GM19324 (cell line): Measurements from ENCODE around the gene ASZ1.
"Not testable (repeated sequence)": the region's sequence is repeated elsewhere in the genome, so short reads cannot be mapped to it uniquely, and the experiment has no call there.

ENCODE experiments used
- ATAC-seq: cut with Tn5 transposase; IDR thresholded peaks from one replicate; pipeline ENCODE4 v1.9.1; 2021; ENCODE audit warnings: mild to moderate bottlenecking, moderate library complexity; ENCODE audit not compliant: unreplicated experiment, low FRiP score

The ASZ1 gene, protein sequence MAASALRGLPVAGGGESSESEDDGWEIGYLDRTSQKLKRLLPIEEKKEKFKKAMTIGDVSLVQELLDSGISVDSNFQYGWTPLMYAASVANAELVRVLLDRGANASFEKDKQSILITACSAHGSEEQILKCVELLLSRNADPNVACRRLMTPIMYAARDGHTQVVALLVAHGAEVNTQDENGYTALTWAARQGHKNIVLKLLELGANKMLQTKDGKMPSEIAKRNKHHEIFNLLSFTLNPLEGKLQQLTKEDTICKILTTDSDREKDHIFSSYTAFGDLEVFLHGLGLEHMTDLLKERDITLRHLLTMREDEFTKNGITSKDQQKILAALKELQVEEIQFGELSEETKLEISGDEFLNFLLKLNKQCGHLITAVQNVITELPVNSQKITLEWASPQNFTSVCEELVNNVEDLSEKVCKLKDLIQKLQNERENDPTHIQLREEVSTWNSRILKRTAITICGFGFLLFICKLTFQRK

DNA sequence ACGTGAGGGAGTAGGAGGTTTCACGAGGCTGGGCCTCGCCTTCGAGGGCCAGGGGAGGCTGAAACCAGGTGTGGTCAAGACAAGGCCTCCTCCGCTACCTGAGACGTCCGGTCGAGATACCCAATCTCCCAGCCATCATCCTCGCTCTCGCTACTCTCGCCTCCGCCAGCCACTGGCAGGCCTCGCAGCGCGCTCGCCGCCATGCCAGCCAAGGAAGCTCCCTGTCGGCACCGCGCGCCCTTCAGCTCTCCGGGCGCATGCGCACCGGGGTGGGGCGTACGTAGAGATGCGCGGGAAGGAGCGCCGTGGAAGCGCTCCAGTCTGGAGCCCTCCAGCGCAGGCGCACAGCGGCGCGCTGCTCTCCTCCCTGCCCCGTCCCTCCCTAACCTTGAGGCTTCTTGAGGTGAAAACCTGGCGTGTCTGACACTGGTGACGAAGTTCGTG is at the start of gene ASZ1:
Gene ASZ1 (minus strand): TSS at position 236 of the 444 bp plus-strand sequence. CDS start 33 bp downstream, at position 203.
- no peak for ATAC-seq

DNA sequence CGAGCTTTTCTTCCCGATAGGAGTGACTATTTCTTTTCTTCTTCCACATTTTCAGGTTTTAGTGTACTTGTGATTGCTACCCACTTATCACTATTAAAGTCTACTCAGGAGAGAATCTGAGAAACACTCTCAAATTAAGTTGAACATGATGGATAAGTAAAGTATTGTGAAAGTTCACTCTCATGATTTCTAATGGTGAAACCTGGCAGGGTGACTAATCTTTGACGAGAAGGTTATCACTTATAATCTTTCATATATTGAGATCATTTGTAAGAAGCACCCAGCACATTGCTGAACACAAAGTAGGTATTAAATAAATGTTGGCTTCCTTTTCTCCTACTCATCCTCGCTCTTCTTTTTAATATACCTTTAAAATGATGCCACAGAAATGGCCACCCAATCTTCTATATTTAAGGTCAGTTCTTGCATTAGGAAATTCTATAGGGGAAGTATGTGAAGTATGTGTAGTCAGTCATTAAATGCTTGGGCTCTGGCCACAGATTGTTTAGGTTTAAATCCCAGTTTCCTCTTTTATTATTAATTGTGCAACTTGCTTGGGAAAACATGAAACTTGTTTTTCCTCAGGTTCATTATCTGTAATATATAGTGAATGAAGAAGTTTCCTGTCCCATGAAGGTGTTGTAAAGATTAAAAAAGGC is 49.4 kb upstream of the ASZ1 start:
- no peak for ATAC-seq

DNA sequence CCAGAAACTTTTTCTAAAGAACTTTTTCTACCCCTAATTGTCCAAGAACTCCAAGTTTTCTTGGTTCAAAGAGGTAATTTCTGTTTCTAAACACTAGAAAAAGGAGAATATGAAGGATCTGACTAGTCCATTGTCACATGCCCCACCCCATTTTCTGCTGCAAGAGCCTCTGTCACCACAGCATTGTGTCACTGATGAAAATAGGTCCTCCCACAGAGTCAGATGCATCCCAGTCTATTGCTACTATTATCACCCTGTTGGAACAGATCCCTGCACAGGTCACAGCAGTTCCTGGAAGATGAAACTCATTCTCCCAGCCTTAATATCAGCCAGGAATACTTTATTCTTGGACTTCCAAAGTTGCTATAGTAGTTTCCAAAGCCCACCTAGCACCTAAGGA is 45.0 kb upstream of the ASZ1 start:
- no peak for ATAC-seq

DNA sequence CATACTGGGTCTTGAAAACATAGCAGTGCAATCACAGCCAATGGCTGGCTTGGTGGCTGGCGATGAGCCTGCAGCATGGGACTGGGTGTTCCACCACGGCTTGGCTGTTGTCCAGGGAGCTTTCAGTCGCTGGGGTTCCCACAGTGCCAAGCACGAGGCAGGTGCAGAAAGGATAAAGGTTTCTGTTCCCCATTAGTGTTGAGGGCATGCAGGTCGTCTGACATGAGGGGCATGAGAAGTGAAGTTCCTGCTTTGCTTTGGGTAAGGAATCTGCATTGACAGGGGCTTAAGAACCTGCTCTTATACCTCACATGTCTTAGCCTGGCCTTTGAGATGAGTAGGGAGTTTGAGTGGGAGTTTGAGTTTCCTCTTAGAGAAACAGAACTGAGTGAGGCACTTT is 43.5 kb upstream of the ASZ1 start:
- ATAC-seq, result peak; percentile 76

DNA sequence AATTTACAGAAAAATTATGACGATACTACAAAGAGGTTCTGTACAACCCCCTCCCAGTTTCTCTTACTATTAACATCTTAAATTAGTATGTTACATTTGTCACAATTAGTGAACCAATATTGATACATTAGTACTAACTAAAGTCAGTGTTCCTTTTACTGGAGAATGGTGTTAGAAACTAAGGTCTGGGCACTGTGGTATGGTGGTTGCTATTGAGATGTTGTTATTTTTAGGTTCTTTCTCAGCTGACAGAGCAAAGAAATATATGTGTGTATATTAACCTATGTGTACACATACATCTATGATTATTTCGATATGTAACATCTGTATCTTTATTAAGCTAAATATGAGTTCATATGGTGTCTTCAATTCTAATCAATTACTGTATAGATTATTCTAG is 40.9 kb upstream of the ASZ1 start:
- no peak for ATAC-seq

DNA sequence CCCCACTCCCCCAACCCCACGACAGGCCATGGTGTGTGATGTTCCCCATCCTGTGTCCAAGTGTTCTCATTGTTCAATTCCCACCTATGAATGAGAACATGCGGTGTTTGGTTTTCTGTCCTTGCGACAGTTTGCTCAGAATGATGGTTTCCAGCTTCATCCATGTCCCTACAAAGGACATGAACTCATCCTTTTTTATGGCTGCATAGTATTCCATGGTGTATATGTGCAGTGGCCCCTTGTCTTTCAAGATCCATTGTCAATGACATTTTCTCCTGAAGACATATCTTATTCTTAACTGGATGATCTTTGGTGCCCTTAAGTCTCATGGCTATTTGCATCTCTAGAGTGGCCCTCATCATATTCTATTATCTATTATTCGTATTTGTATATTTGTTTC is 33.5 kb upstream of the ASZ1 start:
- not testable (repeated sequence) for ATAC-seq

DNA sequence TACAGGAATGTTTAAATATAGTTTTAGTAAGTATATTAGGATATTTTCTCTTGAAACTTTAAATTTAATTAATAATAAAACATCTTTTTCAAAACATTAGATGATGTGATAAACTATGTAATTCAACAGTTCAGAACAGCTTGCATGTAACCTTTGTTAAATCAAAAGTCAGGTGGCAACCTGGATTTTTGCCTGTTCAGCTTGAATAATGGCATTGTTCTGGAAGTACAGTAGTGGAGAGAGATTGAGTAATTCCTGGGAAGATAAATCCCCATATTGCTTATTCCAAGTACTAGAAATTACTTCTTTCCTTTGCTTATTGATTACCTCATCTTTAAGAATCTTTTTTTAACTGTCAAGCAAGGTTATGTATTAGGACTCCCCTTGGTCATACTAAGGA is 32.4 kb upstream of the ASZ1 start:
- no peak for ATAC-seq

DNA sequence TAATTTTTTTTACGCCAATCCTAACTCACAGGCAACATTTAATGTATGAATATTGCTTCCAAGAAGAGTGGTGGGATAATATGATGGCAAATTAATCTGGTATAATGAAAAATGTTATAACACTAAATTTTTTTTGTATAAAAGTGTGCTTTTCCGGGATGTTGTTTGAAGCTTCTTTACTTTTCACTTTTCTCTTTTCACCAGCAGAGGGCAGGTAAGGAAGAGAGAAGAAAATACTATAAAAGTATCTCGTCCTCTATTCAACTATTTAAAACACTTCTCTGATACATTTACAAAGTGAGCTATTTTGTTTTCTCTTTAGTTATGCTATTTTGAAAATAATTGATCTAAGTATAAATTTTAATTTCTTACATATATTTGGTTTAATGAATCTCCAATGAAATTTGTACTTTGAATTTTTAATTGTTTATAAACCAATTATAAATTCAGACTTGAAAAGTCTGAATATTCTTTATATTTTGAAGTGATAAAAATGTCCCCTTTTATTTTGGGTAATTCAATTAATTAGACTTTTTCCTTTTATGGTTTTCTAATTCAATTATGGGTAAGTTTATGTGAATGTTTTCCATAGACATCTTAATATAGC is 31.8 kb upstream of the ASZ1 start:
- no peak for ATAC-seq

DNA sequence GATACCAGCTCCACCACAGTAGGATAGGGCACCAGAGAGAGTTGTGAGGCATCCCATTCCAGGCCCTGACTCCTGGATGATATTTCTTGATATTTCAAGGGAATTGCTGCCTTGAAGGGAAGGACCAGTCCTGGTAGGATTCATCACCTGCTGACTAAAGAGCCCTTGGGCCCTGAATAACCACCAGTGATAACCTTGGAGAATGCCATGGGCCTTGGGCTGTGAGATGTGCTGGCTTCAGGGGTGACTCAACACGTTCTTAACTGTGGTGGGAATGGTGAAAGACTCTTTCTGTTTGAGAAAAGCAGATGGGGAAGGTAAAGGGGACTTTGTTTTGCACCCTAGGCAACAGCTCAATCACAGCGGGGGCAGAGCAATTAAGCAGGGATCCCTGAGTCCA is 21.4 kb upstream of the ASZ1 start:
- ATAC-seq, result no peak

DNA sequence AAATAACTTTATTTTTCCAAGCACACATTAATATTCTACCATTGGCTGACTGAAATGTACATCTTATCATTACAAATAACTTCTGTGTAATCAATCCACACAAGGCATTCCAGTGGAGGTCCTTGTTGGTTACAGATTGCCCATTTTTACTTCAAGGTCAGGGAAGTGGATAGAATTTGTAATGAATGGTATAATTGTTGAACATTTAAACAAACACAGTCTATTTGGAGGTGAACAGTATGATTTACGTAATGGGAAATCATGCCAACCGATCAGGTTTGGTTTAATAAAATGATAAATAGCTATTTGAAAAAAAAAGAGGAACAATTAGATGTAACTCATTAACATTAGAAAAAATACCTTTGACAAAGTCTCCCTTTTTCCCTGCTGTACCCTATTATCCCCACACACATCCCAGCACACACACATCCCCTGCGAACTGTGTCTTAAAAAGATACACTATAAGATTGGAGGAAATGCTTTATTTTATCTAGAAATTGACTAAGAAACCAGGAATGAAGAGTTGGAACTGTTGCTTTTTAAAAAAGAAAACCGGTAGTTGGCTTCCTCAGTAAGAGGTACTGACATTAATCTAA is 19.0 kb upstream of the ASZ1 start:
- no peak for ATAC-seq

DNA sequence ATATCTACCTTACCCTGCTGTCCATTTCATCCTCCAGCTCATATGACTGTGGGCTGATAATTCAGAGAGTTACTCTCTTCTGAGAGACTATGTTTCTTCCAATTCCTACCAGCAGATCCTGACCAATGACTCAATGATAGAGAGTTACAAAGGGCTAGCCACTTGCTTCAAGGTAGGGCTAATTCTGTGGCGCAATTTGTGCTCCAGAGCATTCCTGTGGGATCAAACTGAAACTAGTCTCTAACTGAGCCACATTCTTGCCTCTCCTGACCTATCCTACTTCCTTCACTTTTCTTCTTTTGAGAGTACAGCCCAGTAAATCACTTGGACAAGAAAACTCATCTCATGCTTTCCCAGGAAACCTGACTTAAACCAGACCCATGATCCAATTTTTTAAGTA is 17.9 kb upstream of the ASZ1 start:
- no peak for ATAC-seq

DNA sequence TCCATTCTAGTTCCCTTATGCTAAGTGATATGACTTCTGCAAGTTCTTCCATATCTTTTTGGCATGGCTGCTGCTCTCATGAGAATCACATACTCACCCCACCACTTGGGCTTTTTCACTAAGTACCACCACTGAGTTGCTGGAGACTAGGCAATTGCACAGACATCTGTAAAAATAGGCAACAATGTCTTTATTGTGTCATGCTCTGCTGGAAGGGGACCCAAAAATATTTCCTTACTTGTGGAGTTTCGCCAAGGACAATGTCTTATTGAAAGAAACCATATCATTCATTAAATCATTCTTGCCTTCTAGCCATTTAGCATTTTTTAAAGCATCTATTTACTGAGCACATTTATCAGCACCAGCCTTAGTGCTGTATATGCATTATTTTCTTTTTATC is 17.4 kb upstream of the ASZ1 start:
- ATAC-seq, result no peak

DNA sequence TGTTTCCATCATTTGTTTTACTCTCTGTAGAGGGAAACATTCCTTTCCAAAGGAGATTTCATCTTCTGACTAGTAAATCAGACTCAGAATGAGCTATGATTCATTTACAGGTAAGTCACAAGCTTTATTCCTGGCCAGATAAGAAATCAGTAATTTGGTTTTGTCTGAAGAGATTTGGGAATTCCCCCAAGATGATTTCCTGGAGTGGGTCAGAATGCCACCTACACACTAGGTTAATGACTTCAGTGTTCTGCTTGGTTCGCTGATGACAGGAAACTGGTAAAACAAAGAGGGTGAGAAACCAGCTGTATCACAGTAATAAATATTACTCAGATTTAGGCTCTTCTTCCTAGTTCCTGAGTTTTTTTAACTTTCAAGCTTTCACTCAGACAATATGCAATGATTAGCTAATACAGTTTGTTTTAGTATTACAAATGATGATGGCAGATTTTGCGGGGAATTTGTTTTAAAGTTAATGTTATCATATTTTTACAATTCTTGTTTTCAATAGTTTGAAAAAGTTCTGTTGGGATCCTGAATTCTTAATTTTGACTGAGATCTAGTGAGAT is 8.3 kb upstream of the ASZ1 start:
- ATAC-seq, result peak; percentile 91

DNA sequence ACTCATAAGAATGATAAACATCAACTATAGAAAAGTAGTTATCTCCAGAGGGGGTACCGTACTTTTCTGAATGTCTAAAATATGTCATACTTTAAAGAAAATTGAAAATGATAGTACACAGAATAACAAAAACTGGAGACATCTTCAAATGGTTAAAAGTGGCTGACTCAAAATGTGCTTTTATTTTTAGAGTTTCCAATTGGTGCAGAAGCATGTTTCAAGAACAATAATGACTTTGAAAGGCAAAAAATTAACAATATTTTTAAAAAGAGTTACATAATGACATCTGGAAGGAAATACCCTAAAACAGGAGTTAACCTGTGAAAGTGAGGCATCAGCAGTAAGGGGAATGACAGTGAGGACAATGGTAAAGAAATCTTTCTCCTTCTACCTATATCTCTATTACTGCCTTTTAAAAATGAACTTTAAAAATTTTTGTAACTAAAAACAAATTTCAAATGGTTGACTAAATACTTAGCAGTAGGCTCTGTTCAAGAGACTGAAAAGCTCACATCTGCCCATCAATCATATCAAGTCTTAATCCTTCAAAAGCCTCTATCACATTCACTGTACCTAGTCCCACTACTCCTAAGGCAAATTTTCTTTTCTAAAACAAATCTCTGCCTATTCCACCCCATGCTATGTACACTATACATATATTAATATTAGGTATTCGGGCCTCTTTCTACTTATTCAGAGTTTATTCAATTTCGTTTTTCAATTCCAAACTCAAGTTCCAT is 3.0 kb downstream of the ASZ1 start:
- no peak for ATAC-seq

DNA sequence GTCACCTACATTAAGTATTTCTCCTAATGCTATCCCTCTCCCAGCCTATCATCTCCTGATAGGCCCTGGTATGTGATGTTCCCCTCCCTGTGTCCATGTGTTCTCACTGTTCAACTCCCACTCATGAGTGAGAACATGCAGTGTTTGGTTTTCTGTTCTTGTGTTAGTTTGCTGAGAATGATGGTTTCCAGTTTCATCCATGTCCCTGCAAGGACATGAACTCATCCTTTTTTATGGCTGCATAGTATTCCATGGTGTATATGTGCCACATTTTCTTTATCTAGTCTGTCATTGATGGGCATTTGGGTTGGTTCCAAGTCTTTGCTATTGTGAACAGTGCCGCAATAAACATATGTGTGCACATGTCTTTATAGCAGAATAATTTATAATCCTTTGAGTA is 12.7 kb downstream of the ASZ1 start:
- ATAC-seq, result not testable (repeated sequence)

DNA sequence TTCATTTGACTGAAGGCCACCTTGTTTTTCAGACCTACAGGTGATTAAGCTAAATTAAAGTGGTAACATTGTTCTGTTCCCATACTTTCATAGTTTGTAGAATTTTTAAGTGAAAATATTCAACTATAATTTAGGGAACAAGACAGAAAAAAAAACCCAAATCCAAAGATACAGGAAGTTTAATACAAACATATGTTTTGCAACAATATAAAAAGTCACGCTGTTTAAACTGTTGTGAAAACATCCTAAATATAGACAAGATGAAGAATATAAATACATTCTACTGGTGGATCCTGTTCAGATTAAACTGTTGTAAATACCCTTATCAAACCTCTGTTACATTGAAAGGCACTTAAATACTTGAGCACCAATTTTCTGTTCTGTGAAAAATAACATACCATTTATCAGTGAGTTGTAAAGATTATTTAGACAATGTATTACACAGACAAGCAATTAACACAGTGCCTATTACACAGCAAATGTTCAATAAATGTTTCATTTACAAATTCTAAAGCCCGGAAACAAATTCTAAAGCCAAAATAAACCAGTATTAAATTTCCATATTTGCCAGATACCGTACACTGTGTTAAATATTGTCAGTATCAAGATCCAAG is 14.2 kb downstream of the ASZ1 start:
- no peak for ATAC-seq

DNA sequence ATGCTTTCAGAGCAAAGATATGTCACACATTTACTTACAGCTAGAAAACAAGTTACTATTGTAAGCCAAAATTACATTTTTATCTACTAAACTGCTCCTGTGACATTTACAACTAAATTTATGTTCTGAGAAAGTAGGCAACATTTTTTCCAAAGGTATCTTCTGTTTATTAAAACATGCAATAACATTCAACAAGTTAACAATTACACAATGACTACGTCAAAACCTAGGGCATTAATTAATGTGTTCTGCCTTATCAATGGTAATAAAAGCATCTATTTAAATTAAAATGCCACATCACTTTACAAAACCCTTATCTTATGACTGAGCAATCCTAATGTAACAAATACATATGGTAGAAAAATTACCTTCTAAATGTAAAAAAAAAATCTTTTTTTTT is 14.9 kb downstream of the ASZ1 start:
- no peak for ATAC-seq

DNA sequence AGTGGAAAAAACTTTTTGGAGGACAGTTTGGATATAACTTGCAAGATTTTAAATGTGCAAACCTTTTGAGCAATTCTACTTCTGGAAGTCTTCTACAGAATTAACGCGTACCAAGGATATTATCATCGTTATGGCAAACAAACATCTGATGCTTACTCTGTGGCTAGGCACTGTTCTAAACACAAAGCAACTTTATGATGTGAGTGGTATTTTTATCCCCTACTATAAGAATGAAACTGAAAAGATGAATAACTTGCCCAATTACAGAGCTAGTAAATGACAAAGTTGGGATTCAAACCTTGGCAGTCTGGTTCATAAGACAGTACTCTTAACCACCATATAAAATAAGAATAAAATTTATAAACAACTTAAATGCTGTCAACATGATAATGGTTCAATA is 15.8 kb downstream of the ASZ1 start:
- no peak for ATAC-seq

DNA sequence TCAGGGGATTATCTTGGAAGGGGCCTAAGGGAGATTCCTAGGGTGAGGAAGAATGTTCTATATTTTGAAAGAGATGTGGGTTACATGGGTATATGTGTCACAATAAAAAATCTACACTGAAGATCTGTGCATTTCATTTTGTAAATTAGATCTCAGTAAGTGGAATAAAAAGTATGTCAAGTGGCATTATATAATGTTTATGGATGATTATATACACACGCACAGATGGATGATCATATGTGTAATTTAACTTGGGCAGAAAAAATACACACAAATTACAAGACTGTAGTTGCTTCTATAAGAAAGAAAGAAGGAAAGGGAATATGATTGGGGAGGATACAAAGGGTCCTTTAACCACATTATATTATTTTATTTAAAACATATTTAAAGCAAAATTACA is 18.5 kb downstream of the ASZ1 start:
- no peak for ATAC-seq

DNA sequence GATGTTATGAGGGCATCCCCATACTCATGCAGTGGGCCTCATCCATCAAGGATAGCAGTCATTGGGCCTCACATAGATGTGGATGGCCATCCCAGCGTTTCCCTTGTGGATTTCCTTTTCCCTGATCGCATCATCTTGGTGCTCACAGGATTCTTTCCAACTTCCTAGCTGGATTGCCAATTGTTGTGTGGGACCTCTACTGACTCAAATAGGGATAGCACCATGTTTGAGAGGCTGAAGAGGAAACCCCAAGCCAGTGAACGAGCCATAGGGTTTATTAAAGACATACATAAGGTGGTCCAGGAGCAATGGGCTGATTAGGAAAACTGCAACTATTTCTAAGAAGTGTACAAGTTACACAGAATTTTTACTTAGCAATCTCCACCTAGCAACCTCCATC is 21.8 kb downstream of the ASZ1 start:
- ATAC-seq, result no peak
